Upper lobe of left lung (tissue), 6 donors: Measurements from ENCODE around the gene CPEB3. TPM values are rescaled to one million over a fixed set of nuclear protein-coding genes. Genes with fewer than 3 reads are reported as not detected.
A peak's percentile ranks its signal among the peaks of the same experiment; 100 is the strongest.

Experiments
- ATAC-seq, 2 donors: fragments of 200-7000 bp; cut with Tn5 transposase; one replicate each; pipeline ENCODE4 v1.9.1; 2022; ENCODE audit warnings: mild to moderate bottlenecking in 2 of 2, moderate library complexity in 2 of 2; ENCODE audit not compliant: low FRiP score in 2 of 2
- DNase-seq, 2 donors: peaks; one replicate each; pipeline ENCODE4 v3.0.0-alpha.2; 2019 to 2020
- H3K27ac ChIP-seq, 4 donors: fragments of 200-600 bp; sonication (generic); one replicate each; pipeline ENCODE4 v1.5.1; 2016 to 2019
- H3K27me3 ChIP-seq, 4 donors: fragments of 200-600 bp; sonication (generic); one replicate each; pipeline ENCODE4 v1.5.1; 2017 to 2019
- H3K36me3 ChIP-seq, 4 donors: fragments of 200-600 bp; sonication (generic); one replicate each; pipeline ENCODE4 v1.5.1; 2016 to 2019
- H3K4me1 ChIP-seq, 4 donors: fragments of 200-600 bp; sonication (generic); one replicate each; pipeline ENCODE4 v1.5.1; 2018 to 2019
- H3K4me3 ChIP-seq, 4 donors: fragments of 200-600 bp; sonication (generic); one replicate each; pipeline ENCODE4 v1.5.1; 2017 to 2019; ENCODE audit warnings: mild to moderate bottlenecking in 2 of 4, moderate library complexity in 1 of 4
- H3K9me3 ChIP-seq, 4 donors: fragments of 200-600 bp; sonication (generic); one replicate each; pipeline ENCODE4 v1.5.1; 2018 to 2019
- CTCF ChIP-seq, 6 experiments: fragments of 450-650 bp in 4 of 6; fragments of 200-600 bp in 2 of 6; sonication (generic) in 2 of 6; IDR thresholded peaks; one replicate each; pipeline ENCODE4 v1.5.1; 2016 to 2019; ENCODE audit warnings: antibody characterized with exemption in 6 of 6
- EP300 ChIP-seq, 4 donors: sonication (generic); formaldehyde crosslinking; IDR thresholded peaks; one replicate each; pipeline ENCODE4 v1.5.1; 2017; ENCODE audit warnings: antibody characterized with exemption in 4 of 4, control low read depth in 2 of 4
- POLR2A ChIP-seq, 4 donors: fragments of 450-650 bp; IDR thresholded peaks; one replicate each; pipeline ENCODE4 v1.5.1; 2016 to 2017; ENCODE audit warnings: antibody characterized with exemption in 4 of 4, mild to moderate bottlenecking in 2 of 4
- POLR2AphosphoS5 ChIP-seq, 2 donors: sonication (generic); formaldehyde crosslinking; IDR thresholded peaks; one replicate each; pipeline ENCODE4 v1.5.1; 2017; ENCODE audit warnings: antibody characterized with exemption in 2 of 2
- WGBS, 2 donors: methylation state at CpG; one replicate each; pipeline ENCODE4 v1.1.5; 2017 to 2018; 5-methylcytosine and 5-hydroxymethylcytosine counted together
- total RNA-seq, 6 donors: library from RNA; depleted of rRNA in 4 of 6; stranded (reverse); fragments of >200 nt in 4 of 6; gene quantifications; one replicate each; pipeline versions ENCODE4 v1.1.0 to v1.2.1, GENCODE V29; 2016 to 2021
- donor health status: DM: no; HTN: no; CAD: no; lungs with moderate emphysema.
- donor health status: DM: no; HTN: yes; CAD: no; lungs with severe emphysema.

CPEB3 gene
- total RNA-seq, 6 donors from 2014 or later, result 5.2 to 12.6 (median 7.2) TPM

- Histone ChIP-seq H3K4me1 (peaks cover 0 to 4% (median 0%) of the 10 kb centered on the region in 4 donors), H3K9me3 (no peaks in the 10 kb centered on the region), H3K27me3 (no peaks in the 10 kb centered on the region), H3K4me3 (no peak overlapping the region), H3K36me3 (no peaks in the 10 kb centered on the region), H3K27ac (no peak overlapping the region)
- DNase-seq (no peak), ATAC-seq (no peak)
- 94 to 100% methylated on average over 3 of the region's 3 CpGs for WGBS, 2 donors
- TF ChIP-seq POLR2A (IDR thresholded peaks at IDR 0.05) (no peak), POLR2AphosphoS5 (IDR thresholded peaks at IDR 0.05) (no peak), CTCF (IDR thresholded peaks at IDR 0.05) (no peak), EP300 (IDR thresholded peaks at IDR 0.05) (no peak)
Measured at GRCh38 chr10:92274071-92274470, 16.8 kb downstream of the CPEB3 start.

GRCh38 chr10:92268748-92269147 is 22.1 kb downstream of the CPEB3 start:
- H3K9me3 ChIP-seq, result no peaks in the 10 kb centered on the region
- no peak overlapping the region for H3K27ac ChIP-seq
- WGBS, 2 donors, result 66 to 87% methylated on average over 2 of the region's 2 CpGs
- TF ChIP-seq POLR2AphosphoS5 (IDR thresholded peaks at IDR 0.05) (no peak), EP300 (IDR thresholded peaks at IDR 0.05) (no peak), POLR2A (IDR thresholded peaks at IDR 0.05) (no peak), CTCF (IDR thresholded peaks at IDR 0.05) (no peak)
- ATAC-seq, result peak in 1 of 2 donors; percentile 45
- no peak overlapping the region for H3K4me3 ChIP-seq
- H3K27me3 ChIP-seq, result no peaks in the 10 kb centered on the region
- peaks cover 0 to 2% (median 0%) of the 10 kb centered on the region in 4 donors for H3K36me3 ChIP-seq
- no peak for DNase-seq
- no peaks in the 10 kb centered on the region for H3K4me1 ChIP-seq

- DNase-seq (no peak), ATAC-seq (no peak)
- H3K4me3 ChIP-seq, result no peak overlapping the region
- TF ChIP-seq EP300 (IDR thresholded peaks at IDR 0.05), result no peak
- no peak for TF ChIP-seq POLR2AphosphoS5 (IDR thresholded peaks at IDR 0.05)
- TF ChIP-seq POLR2A (IDR thresholded peaks at IDR 0.05), result no peak
- TF ChIP-seq CTCF (IDR thresholded peaks at IDR 0.05), result no peak
- no peaks in the 10 kb centered on the region for H3K4me1 ChIP-seq
- peaks cover 0 to 2% (median 0%) of the 10 kb centered on the region in 4 donors for H3K36me3 ChIP-seq
- H3K27ac ChIP-seq, result no peak overlapping the region
- H3K27me3 ChIP-seq, result no peaks in the 10 kb centered on the region
- H3K9me3 ChIP-seq, result no peaks in the 10 kb centered on the region
Measured at GRCh38 chr10:92267343-92267742, 23.5 kb downstream of the CPEB3 start.

- DNase-seq (no peak), ATAC-seq (no peak)
- WGBS, 2 donors, result 72% methylated on average over 2 of the region's 2 CpGs
- Histone ChIP-seq H3K36me3 (peaks cover 0 to 2% (median 0%) of the 10 kb centered on the region in 4 donors), H3K4me3 (no peak overlapping the region), H3K27me3 (no peaks in the 10 kb centered on the region), H3K4me1 (no peaks in the 10 kb centered on the region), H3K9me3 (no peaks in the 10 kb centered on the region), H3K27ac (no peak overlapping the region)
- TF ChIP-seq CTCF (IDR thresholded peaks at IDR 0.05) (no peak), POLR2AphosphoS5 (IDR thresholded peaks at IDR 0.05) (no peak), POLR2A (IDR thresholded peaks at IDR 0.05) (no peak), EP300 (IDR thresholded peaks at IDR 0.05) (no peak)
Measured at GRCh38 chr10:92265687-92266258, 25.1 kb downstream of the CPEB3 start.

GRCh38 chr10:92264249-92264648 is 26.6 kb downstream of the CPEB3 start:
- no peak overlapping the region for H3K4me3 ChIP-seq
- DNase-seq, result no peak
- no peaks in the 10 kb centered on the region for H3K4me1 ChIP-seq
- ATAC-seq, result no peak
- 95 to 100% methylated on average over 2 of the region's 2 CpGs for WGBS, 2 donors
- H3K27me3 ChIP-seq, result no peaks in the 10 kb centered on the region
- no peak overlapping the region for H3K27ac ChIP-seq
- H3K36me3 ChIP-seq, result peaks cover 0 to 2% (median 0%) of the 10 kb centered on the region in 4 donors
- TF ChIP-seq EP300 (IDR thresholded peaks at IDR 0.05), result no peak
- no peak for TF ChIP-seq CTCF (IDR thresholded peaks at IDR 0.05)
- no peak for TF ChIP-seq POLR2AphosphoS5 (IDR thresholded peaks at IDR 0.05)
- no peak for TF ChIP-seq POLR2A (IDR thresholded peaks at IDR 0.05)
- H3K9me3 ChIP-seq, result no peaks in the 10 kb centered on the region
